Stimulated activated CD8-positive, alpha-beta memory T cell treated with anti-CD3 and anti-CD28 coated beads, Interleukin-7, amount 100 ng/mL, for 48 hours (primary cell): ENCODE data around the gene SORCS2.

ENCODE experiments used
- DNase-seq, 2 donors: peaks; one replicate each; pipeline ENCODE4 v3.0.0-alpha.2; 2020; ENCODE audit warnings: low read depth in 1 of 2; ENCODE audit errors: extremely low read depth in 1 of 2

The SORCS2 gene

GRCh38 chr4:7319024-7319423 is 126.7 kb downstream of the SORCS2 start:
- DNase-seq, result no peak

GRCh38 chr4:7320206-7320797 is 128.0 kb downstream of the SORCS2 start:
- DNase-seq, result no peak

- no peak for DNase-seq
Measured at GRCh38 chr4:7322166-7322991, 130.0 kb downstream of the SORCS2 start.

- no peak for DNase-seq
Measured at GRCh38 chr4:7323461-7323871, 131.1 kb downstream of the SORCS2 start.

DNA sequence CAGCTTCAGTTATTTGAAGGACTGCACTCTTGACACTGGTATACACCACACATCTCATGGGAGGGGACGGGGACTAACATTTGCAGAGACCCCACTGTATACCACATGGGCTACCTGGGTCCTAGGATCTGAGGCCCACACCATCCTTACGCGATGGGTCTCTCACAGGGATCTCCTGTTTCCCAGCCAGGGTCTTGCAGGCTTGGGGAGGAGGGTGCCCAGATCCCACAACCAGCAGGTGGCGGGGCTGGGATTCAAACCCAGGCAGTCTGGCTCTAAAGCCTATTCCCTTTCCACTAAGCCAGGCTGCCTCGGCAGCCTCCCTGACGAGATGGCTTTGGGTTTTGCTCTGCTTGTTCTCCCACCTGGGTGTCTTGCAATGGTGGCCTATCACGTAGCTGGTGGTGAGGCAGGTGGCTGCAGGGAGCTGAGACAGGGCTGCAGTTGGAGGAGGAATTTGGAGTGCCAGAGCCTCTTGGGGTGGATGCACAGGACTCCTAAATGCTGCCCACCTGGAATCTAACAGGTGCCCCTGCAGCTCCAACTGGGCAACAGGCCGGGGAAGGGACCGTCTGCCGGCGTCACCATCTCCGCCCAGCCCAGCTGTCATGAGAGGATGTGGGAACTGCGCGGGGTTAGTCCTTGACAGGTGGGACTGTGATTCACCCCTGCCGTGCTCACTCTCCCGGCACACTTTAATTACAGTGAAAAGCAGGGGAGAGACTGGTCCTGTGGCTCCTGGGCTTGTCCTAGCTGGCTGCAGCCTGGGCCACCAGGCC is 131.7 kb downstream of the SORCS2 start:
- DNase-seq, result peak in 1 of 2 donors; percentile 3

- peak in 1 of 2 donors; percentile 1 for DNase-seq
Measured at GRCh38 chr4:7324651-7325121, 132.3 kb downstream of the SORCS2 start.

GRCh38 chr4:7325541-7325940 is 133.2 kb downstream of the SORCS2 start:
- DNase-seq, result no peak

DNA sequence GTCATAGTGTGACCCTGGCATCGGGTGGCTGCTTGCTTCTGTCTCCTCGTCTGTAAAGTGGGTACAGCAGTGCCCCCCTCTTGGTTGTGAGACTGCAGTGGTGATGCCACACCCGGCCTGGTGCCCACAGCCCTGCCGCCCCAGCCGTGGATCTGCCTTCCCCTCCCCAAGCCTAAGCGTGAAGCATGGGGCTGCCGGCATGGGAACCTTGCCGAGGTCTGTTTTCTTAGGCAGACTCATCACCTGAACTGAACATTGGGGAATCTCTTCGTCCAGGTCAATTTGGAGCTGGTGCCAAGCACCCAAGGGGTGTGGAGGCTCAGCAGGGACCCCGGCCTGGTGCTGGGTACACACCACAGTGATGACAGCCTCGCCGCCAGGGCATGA is 134.0 kb downstream of the SORCS2 start:
- DNase-seq, result no peak

- DNase-seq, result no peak
Measured at GRCh38 chr4:7326693-7327340, 134.5 kb downstream of the SORCS2 start.

DNA sequence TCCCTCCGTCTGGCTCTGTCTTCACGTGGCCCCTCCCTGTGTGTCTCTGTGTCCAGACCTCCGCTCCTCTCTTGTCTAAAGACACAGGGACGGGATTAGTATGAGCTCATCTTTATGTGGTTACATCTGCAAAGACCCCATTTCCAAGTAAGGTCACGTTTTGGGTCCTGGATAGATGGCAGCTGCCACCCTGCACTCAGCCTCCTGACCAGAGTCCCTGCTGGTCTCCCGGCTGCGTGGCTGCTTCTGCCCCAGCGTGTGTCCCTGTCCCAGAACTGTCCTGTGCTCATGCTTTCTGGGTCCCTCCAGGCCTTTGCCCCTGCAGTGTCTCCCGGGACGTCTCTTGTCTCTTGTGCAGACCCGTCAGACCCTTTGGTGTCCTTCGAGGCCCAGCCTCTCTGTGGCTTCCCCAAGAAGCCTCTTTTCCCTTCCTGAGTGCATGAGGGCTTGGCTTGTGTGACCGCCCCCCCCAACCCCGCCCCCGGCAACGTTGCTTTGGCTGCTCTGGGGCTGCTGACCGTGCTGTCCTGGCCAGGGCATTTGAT is 135.1 kb downstream of the SORCS2 start:
- no peak for DNase-seq

- DNase-seq, result no peak
Measured at GRCh38 chr4:7328162-7328912, 136.0 kb downstream of the SORCS2 start.

DNA sequence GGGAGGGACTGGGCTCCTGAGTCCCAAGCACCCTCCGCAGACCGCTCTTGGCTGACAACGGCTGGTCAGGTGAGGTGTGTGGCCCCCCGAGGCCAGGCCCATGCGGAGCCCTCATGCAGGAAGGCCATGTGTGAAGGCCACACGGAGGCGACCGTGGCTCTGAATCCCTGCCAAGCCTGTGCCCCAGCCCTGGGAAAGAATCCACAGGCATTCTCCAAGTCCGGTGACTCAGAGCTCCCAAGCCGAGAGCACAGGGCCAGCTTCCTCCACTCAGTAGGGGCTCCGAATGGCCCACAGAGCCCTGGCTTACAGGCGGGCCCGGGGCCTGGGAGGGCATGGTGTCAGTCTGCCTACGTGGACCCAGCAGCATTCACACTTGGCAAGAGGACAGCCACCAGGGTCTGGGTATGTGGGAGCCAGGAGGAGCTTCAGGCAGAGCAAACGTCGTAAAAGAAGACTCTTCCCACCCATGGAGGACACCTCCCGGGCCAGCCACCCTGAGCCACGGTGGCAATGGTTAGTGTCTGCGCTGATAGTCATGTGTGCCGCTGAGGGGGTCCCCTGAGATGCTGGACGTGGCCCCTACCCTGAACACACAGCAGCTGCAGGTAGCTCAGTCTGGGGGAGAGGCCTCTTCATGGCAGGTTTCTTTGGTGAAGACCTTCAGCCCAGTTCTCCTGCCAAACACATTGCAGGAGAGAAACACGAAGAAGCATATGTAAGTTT is 136.7 kb downstream of the SORCS2 start:
- no peak for DNase-seq

DNA sequence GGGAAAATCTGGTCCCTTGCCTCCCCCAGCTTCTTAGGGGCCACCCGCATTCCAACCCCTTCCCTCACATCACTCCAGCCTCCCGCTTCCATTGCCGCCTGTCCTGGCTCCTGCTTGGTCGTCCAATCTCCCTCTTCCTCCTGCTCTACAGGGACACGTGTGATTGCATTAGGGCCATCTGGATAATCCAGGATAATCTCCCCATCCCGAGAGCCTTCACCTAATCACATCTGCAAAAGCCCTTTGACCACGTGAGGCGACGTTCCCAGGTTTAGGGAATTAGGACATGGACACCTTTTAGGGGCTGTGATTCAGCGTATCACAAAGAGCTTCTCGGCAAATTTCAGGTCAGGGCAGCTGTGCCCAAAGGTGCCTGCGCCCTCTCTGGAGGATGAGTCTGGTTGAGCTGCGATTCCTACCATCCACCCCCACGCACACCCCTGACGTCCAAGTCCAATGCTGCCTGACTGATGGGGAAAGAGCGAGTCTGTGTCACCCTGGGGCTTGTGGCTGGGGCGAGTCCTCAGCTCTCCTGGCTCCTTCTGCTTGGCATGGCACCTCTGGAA is 137.8 kb downstream of the SORCS2 start:
- DNase-seq, result no peak

GRCh38 chr4:7330811-7331681 is 138.7 kb downstream of the SORCS2 start:
- no peak for DNase-seq

DNA sequence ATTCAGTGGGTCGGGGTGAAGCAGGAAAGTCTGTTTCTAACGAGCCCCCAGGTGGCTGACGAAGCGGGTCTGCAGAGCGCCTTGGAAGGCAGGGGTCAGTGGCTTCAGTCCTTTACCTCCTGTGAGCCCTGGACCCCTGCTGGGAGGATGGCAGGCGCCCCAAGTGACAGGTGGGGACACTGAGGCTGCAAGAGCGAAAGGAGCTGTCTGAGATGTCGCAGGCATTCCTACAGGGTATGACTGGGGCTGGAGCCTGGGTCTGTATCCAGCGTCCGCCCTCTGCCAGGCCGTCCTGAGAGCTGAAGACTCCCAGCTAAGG is 139.3 kb downstream of the SORCS2 start:
- no peak for DNase-seq

GRCh38 chr4:7332216-7333023 is 140.1 kb downstream of the SORCS2 start:
- DNase-seq, result no peak

DNA sequence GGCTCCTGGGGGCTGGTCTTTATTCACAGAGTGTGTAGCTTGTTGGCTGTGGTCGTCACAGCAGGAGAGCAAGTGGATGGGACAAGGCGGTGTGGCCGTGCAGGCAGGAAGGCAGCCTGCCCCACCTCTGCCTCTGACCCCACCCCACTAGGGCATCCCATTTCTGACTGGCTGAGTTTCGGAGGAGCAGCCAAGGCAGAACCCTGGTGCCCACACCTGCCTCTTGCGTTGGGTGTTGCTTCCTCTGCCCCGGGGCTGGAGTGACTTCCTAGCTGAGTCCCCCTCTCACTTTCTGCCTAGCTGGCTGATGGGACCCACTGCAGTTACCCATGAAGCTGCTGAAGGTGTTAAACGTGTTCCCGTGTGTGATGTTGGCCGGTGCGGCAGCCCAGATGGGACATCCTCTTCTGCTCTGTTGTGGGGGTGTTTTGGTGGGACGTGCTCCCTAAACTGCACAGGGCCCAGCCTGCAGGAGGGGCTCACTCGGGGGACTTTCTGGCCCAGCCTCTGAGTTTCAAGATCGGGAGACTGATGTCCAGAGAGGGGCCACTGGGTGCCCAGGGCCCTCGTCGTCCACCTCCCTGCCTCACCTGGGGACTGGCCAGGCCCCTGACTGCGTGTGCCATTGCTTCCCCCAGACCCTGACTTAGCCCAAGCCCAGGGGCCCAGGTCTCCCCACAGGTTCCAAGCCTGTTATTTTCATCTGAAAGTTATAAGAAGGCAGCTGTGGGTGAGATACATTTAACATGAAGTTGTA is 140.9 kb downstream of the SORCS2 start:
- no peak for DNase-seq
